Astrocyte of the spinal cord (primary cell): Measurements from ENCODE around the gene NELL2.
"Not testable (repeated sequence)": the region's sequence is repeated elsewhere in the genome, so short reads cannot be mapped to it uniquely, and the experiment has no call there.

Experiments
- DNase-seq: peaks from one replicate; pipeline ENCODE4 v3.0.0; 2011; ENCODE audit warnings: low read depth, low spot score
- H3K4me3 ChIP-seq: 2 replicates; pipeline ENCODE4 v1.5.1; 2011; ENCODE audit warnings: low read depth, mild to moderate bottlenecking, low read length, moderate library complexity
- in situ Hi-C: cut with HindIII; loops from 2 replicates; pipeline ENCODE4 v1.10.0; 2017; ENCODE audit warnings: low sequenced_read_pairs
- TF ChIP-seq, protein P1 (sequence below): IDR thresholded peaks from 2 replicates; pipeline ENCODE4 v1.5.1; 2012; ENCODE audit warnings: low read depth, mild to moderate bottlenecking, low read length, inconsistent platforms

NELL2 gene

DNA sequence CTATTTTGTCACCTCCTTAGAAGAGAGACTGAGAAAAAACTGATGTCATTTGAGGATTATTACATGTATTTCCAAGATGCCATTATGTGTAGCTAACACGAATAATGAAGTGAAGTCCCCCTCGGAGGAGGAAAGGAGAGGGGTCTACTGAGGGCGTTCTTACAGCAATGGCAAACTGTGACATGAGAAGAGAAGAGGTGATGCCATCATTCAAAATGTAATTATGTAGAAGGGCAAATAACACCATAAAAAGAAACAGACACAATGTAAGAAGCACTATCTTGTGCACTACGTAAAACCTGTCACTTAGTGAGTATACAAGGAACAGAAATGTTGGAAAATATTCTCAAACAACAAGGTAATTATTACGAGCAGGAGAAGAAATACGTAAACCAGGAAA, 126.5 kb downstream of the NELL2 start:
- TF ChIP-seq, protein P1, sequence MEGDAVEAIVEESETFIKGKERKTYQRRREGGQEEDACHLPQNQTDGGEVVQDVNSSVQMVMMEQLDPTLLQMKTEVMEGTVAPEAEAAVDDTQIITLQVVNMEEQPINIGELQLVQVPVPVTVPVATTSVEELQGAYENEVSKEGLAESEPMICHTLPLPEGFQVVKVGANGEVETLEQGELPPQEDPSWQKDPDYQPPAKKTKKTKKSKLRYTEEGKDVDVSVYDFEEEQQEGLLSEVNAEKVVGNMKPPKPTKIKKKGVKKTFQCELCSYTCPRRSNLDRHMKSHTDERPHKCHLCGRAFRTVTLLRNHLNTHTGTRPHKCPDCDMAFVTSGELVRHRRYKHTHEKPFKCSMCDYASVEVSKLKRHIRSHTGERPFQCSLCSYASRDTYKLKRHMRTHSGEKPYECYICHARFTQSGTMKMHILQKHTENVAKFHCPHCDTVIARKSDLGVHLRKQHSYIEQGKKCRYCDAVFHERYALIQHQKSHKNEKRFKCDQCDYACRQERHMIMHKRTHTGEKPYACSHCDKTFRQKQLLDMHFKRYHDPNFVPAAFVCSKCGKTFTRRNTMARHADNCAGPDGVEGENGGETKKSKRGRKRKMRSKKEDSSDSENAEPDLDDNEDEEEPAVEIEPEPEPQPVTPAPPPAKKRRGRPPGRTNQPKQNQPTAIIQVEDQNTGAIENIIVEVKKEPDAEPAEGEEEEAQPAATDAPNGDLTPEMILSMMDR, result no peak
- in situ Hi-C loops, result no loop called here
- H3K4me3 ChIP-seq, result no peak overlapping the region
- DNase-seq, result no peak

DNA sequence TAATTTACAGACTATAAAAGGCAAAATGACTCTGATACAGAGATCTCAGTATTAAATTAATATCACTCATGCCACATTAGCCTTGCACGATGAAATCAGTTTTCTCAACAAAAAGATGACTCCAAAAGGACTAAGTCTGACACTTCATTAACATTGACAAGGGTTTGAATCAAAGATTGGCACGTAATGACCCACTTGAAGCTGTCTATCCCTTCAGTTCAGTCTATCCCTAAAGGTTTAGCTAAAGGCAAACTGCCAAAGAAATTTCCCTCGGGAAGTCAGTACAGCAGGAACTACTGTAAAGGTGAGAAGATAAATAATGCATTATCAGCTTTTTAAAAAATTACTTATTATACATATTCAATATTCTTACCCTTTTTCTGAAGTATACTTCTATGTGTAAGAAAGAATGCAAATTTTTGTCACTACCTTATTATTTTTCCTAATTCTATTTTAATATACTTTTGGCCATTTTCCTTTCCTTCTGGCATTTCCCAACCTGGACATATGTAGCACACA, 127.1 kb downstream of the NELL2 start:
- in situ Hi-C loops, result no loop called here

DNA sequence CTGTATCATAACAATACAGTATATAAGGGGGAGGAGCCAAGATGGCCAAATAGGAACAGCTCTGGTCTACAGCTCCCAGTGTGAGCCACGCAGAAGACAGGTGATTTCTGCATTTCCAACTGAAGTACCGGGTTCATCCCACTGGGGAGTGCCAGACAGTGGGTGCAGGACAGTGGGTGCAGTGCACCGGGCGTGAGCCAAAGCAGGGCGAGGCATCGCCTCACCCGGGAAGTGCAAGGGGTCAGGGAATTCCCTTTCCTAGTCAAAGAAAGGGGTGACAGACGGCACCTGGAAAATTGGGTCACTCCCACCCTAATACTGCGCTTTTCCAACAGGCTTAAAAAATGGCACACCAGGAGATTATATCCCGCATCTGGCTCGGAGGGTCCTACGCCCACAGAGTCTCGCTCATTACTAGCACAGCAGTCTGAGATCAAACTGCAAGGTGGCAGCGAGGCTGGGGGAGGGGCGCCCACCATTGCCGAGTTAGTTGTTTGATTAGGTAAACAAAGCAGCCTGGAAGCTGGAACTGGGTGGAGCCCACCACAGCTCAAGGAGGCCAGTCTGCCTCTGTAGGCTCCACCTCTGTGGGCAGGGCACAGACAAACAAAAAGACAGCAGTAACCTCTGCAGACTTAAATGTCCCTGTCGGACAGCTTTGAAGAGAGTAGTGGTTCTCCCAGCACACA, 134.7 kb downstream of the NELL2 start:
- in situ Hi-C loops, result not testable (repeated sequence)

More for the DNA sequence above, 127.1 kb downstream of the NELL2 start:
- no peak for DNase-seq
- no peak overlapping the region for H3K4me3 ChIP-seq
- TF ChIP-seq, protein P1, result no peak

DNA sequence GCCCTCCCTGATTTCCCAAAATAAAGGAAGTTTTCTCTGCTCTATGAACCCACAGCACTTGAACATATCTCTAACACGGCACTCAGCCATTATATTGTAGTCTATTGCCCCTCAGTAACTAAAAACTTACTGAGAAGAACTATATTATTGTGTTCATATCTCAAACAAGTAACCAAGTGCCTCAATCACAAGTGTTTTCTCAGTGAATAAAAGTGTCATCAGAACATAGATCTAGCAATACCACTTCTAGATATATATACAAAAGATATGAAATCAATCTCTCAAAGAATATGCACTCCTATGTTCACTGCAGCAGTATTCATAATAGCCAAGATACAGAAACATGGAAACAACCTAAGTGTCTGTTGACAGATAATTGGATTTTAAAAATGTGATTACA, 138.1 kb downstream of the NELL2 start:
- TF ChIP-seq, protein P1, result no peak
- no peak overlapping the region for H3K4me3 ChIP-seq
- no peak for DNase-seq
- in situ Hi-C loops, result no loop called here

More for the DNA sequence above, 134.7 kb downstream of the NELL2 start:
- not testable (repeated sequence) for DNase-seq, H3K4me3 ChIP-seq

DNA sequence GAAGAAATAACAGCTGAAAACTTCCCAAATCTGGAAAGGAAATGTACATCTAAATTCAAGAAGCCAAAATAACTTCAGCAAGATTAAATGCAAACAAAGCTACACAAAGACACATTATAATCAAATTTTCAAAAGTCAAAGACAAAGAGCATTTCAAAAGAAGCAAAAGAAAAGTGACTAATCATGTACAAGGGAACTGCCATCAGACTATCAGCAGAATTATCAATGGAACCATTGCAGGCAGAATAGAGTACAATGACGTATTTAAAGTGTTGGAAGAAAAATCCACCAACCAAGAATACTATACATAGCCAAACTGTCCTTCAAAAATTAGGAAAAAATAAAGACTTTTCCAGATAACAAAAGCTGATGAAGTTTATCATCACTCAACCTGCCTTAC, 147.5 kb downstream of the NELL2 start:
- TF ChIP-seq, protein P1, result no peak
- no peak for DNase-seq
- in situ Hi-C loops, result no loop called here

DNA sequence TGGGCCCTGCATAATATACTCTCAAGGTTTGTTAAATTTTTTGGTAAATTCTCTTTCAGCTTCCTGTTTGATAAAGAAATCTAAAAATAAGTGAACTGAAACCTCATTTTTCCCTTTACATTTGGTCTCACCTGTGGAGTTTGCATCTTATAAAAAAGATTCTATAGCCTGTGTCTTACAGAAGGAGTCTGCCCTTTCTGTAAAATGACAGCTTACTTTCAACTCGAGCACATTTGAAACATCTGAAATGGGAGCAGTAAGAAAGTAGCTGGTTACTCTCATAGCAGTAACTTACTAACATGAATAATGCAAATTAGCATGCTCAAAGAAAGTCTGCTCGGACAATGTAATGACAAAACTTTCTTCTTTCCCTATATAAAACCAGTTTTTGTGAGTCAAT, 155.8 kb downstream of the NELL2 start:
- H3K4me3 ChIP-seq, result no peak overlapping the region
- in situ Hi-C loops, result no loop called here
- TF ChIP-seq, protein P1, result no peak
- DNase-seq, result no peak

More for the DNA sequence above, 147.5 kb downstream of the NELL2 start:
- no peak overlapping the region for H3K4me3 ChIP-seq

DNA sequence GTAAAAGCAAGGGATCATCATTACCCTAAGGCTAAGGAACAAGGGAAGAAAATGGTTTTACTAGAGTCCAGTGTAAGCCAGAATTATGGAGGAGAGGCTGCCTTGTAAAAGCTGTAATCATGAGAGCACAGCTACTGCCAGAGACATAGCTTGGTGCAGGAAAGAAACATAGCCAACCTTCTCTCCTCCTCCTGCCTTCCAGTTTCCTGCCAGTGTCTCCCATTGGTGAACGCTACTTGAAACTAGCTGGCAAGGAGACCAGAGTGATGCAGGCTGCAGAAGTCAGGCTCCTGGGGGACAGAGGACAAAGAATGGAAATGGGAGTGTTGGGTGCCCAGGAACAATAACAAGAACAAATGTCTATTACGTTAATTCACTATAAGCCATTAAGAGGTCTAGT, 158.5 kb downstream of the NELL2 start:
- TF ChIP-seq, protein P1, result no peak
- in situ Hi-C loops, result no loop called here
- H3K4me3 ChIP-seq, result no peak overlapping the region
- DNase-seq, result no peak
